NCI-H510A (cell line): ENCODE results near the gene NFASC.

Experiments
- DNase-seq: peaks from one replicate; lab custom pipeline; 2025; lab: John Stamatoyannopoulos, UW

The NFASC gene

GRCh38 chr1:205041998-205042910 lies 171.6 kb downstream of the NFASC start:
- no peak for DNase-seq

GRCh38 chr1:205042911-205043806 lies 172.5 kb downstream of the NFASC start, which contains the start of gene CNTN2:
Gene CNTN2, plus strand, starts transcription at chr1:205043212. Its CDS starts 9,974 bp downstream, at chr1:205053186.
- peak; percentile 4 for DNase-seq

- no peak for DNase-seq
These were observed 173.2 kb downstream of the NFASC start for GRCh38 chr1:205043866-205044265.

GRCh38 chr1:205044741-205045140 lies 174.1 kb downstream of the NFASC start:
- DNase-seq: no peak

GRCh38 chr1:205045146-205045545 lies 174.5 kb downstream of the NFASC start:
- DNase-seq: no peak

- no peak for DNase-seq
These were observed 176.2 kb downstream of the NFASC start for GRCh38 chr1:205046870-205047269.

GRCh38 chr1:205047764-205048231 lies 177.1 kb downstream of the NFASC start:
- no peak for DNase-seq

GRCh38 chr1:205048382-205048781 lies 177.7 kb downstream of the NFASC start:
- DNase-seq: no peak

GRCh38 chr1:205049479-205049878 lies 178.8 kb downstream of the NFASC start:
- no peak for DNase-seq

GRCh38 chr1:205052690-205053089 lies 182.0 kb downstream of the NFASC start:
- DNase-seq: no peak

GRCh38 chr1:205053296-205053695 lies 182.6 kb downstream of the NFASC start:
- DNase-seq: no peak

GRCh38 chr1:205054013-205054412 lies 183.4 kb downstream of the NFASC start:
- no peak for DNase-seq

GRCh38 chr1:205056188-205056611 lies 185.5 kb downstream of the NFASC start:
- no peak for DNase-seq

- DNase-seq: no peak
These were observed 186.4 kb downstream of the NFASC start for GRCh38 chr1:205056956-205057568.

- no peak for DNase-seq
These were observed 187.3 kb downstream of the NFASC start for GRCh38 chr1:205057808-205058575.

- no peak for DNase-seq
These were observed 188.2 kb downstream of the NFASC start for GRCh38 chr1:205058853-205059252.

- no peak for DNase-seq
These were observed 189.0 kb downstream of the NFASC start for GRCh38 chr1:205059660-205060059.

GRCh38 chr1:205060746-205061145 lies 190.1 kb downstream of the NFASC start:
- DNase-seq: no peak

GRCh38 chr1:205061227-205061626 lies 190.6 kb downstream of the NFASC start:
- DNase-seq: no peak

- peak; percentile 70 for DNase-seq
These were observed 191.0 kb downstream of the NFASC start for GRCh38 chr1:205061665-205062069.

- no peak for DNase-seq
These were observed 191.7 kb downstream of the NFASC start for GRCh38 chr1:205062319-205062718.
